Ramos (cell line): ENCODE measurements around the gene KLHL33.

Experiments
- in situ Hi-C: fragments of 300-500 bp; cut with MboI; formaldehyde crosslinking; loops from one replicate; pipeline ENCODE4 v1.14.3; 2022; ENCODE audit warnings: low sequenced_read_pairs; ENCODE audit not compliant: unreplicated experiment

Gene KLHL33

DNA sequence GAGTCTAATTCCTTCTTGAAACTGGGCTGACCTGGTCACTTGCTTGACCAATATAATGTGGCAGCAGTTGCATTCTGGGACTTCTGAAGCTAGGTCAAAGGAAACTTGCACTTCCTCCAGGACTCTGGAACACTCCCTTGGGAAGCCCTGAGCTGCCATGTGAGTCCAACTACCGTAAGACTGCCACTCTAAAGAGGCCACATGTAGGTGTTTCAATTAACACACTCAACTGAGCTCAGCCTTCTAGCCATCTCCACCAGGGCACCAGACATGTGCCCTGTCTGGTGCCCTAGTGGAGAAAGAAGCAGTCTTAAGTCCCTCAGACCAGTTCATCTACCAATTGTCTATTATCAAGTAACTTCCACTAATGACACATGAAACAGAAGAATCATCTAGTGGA is 16.5 kb downstream of the KLHL33 start:
- in situ Hi-C loops, result no loop called here

DNA sequence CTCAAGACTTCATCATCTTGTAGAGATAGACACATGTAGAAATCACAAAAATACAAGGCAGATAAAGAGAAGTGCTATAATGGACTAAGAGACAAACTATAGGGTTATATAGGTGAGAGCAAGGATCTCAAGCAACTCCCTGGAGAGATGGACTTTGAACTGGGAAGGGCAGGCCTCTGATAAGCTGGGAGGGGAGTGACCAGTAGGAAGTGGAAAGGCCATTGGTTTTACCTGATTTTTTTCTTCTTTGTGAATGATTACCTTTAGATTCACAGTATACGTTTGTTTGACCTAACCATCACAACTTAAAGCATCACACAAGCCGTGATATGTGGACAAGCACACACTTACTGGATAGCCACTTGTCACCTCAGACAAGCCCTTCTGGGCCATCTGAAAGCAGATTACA is 17.5 kb downstream of the KLHL33 start:
- in situ Hi-C loops, result no loop called here

- in situ Hi-C loops, result no loop called here
Measured at GRCh38 chr14:20417250-20418186, 18.4 kb downstream of the KLHL33 start.

GRCh38 chr14:20416223-20416622 is 19.7 kb downstream of the KLHL33 start:
- in situ Hi-C loops, result no loop called here

GRCh38 chr14:20415782-20416206 is 20.2 kb downstream of the KLHL33 start:
- in situ Hi-C loops, result no loop called here

DNA sequence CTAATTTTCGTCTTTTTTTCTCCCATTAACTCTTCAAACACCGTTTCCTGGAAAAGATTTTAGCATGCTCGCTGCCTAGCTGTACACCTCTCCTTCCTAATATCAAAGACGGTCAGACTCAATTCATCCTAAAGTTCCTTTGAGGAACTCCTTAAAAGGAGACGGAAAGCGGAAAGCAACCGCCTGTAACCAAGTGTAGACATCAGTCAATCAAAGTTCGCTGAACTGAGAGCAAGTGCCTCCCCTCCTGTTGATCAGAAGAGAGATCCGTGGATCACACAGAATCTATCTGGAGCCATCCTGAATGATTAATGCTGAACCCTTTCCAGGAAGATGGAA is 22.3 kb downstream of the KLHL33 start:
- in situ Hi-C loops, result no loop called here

- in situ Hi-C loops, result no loop called here
Measured at GRCh38 chr14:20412876-20413743, 22.9 kb downstream of the KLHL33 start, which contains the start of gene TEP1. Gene TEP1 (minus strand): TSS chr14:20413501. CDS start chr14:20408439, 5,062 bp downstream.

DNA sequence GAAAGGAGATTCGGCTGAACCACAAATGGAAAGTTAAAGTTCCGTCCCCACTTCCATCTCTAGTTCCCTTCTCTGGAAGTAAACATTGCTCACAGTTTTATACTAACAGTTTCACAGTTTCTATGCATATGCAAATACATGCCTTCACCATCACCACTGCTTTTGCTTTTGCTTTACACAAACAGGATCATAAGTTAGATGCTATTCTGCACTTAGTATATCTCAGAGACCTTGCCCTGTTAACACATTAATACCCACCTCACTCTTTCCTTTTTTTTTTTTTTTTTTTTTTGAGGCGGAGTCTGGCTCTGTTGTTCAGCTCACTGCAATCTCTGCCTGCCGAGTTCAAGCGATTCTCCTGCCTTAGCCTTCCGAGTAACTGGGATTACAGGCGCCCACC is 23.6 kb downstream of the KLHL33 start:
- in situ Hi-C loops, result no loop called here

- in situ Hi-C loops, result no loop called here
Measured at GRCh38 chr14:20409226-20409625, 26.7 kb downstream of the KLHL33 start.

DNA sequence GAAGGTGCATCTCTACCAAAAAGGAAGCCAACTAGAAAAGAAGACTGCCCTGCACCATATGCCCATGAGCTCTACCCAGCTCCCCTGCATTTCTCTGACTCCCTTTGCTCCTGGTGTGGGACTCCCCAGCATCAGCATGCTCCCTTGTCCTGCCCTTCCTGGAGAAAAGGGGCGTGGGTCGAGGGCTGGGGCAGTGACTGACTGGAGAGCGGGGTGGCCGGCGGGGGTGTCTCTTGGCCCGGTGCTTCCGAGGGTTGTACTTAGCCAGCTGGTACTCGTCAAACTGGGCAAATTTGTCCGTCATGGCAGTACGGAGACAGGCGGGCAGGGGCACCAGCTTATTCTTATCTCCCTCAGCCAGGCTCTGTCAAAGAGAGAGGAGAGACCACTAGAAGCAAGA is 32.4 kb downstream of the KLHL33 start:
- in situ Hi-C loops, result no loop called here

- in situ Hi-C loops, result no loop called here
Measured at GRCh38 chr14:20400965-20401593, 34.9 kb downstream of the KLHL33 start.

GRCh38 chr14:20400589-20400964 is 35.4 kb downstream of the KLHL33 start:
- in situ Hi-C loops, result no loop called here

GRCh38 chr14:20397511-20397910 is 38.5 kb downstream of the KLHL33 start:
- in situ Hi-C loops, result no loop called here

- in situ Hi-C loops, result no loop called here
Measured at GRCh38 chr14:20391505-20391904, 44.5 kb downstream of the KLHL33 start.

GRCh38 chr14:20388159-20388558 is 47.8 kb downstream of the KLHL33 start:
- in situ Hi-C loops, result no loop called here

GRCh38 chr14:20387576-20387975 is 48.4 kb downstream of the KLHL33 start:
- in situ Hi-C loops, result no loop called here

- in situ Hi-C loops, result no loop called here
Measured at GRCh38 chr14:20386276-20386855, 49.6 kb downstream of the KLHL33 start.

GRCh38 chr14:20384886-20385285 is 51.1 kb downstream of the KLHL33 start:
- in situ Hi-C loops, result no loop called here

DNA sequence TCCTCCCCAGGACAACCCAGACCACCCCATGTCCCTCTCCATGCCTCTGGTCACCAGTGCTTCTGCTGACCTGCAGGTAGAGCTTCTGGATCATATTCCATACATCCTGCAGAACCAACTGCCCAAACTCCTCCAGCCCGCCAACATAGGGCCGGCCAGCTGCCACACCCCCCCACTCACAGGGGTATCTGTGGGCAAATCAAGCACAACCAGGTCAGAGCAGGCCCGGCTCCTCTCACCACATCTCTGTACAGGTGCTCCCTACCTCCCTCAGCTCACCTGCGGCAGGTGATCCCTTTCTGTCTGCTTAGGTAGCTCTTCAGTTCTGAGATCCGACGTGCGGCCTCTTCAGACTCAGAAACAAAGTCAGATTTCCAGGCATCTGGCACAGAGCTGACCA is 51.6 kb downstream of the KLHL33 start:
- in situ Hi-C loops, result no loop called here

DNA sequence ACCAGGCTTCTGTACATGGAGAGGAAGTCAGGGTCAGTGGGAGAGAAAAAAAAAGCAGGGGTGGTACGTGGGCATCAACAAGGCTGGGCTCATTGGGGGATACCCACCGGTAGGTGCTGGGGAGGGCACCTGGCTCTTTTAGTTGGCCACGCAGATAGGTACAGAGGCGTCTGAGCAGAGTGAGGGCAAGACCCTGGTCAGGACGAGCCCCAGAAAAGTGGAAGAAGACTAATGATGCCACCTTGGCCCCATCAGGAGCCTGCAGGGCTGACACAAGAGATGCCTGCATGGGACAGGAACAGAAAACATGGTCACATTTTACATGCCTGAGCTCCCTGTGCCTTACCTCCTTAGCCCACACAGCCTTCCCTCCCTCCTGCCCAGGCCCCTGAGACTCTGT is 52.3 kb downstream of the KLHL33 start:
- in situ Hi-C loops, result no loop called here
